NCI-H748 treated with DMSO at 0.1 percent for 48 hours (cell line): ENCODE measurements around the gene SORT1.
"Not testable (repeated sequence)": the region's sequence is repeated elsewhere in the genome, so short reads cannot be mapped to it uniquely, and the experiment has no call there.

Source experiments
- DNase-seq: peaks from one replicate; lab custom pipeline; 2025; lab: John Stamatoyannopoulos, UW

SORT1 gene

GRCh38 chr1:109396871-109397580 is 692 bp downstream of the SORT1 start:
- DNase-seq, result no peak

DNA sequence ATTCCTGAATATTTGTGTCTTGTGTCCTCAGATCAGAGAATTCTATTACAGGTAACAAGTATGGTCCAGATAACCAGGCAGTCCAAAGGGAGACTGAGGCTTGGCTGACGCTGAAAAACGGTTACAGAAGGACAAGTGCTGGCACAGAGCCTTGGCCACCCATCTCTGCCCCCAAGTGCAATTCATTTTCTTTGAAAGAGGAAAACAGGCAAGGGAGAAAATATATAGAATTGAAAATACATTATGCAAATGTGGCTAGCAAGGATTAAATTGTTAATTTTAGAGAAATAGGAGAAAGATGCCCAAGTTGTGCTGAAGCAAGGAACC is 1.2 kb downstream of the SORT1 start:
- DNase-seq, result no peak

DNA sequence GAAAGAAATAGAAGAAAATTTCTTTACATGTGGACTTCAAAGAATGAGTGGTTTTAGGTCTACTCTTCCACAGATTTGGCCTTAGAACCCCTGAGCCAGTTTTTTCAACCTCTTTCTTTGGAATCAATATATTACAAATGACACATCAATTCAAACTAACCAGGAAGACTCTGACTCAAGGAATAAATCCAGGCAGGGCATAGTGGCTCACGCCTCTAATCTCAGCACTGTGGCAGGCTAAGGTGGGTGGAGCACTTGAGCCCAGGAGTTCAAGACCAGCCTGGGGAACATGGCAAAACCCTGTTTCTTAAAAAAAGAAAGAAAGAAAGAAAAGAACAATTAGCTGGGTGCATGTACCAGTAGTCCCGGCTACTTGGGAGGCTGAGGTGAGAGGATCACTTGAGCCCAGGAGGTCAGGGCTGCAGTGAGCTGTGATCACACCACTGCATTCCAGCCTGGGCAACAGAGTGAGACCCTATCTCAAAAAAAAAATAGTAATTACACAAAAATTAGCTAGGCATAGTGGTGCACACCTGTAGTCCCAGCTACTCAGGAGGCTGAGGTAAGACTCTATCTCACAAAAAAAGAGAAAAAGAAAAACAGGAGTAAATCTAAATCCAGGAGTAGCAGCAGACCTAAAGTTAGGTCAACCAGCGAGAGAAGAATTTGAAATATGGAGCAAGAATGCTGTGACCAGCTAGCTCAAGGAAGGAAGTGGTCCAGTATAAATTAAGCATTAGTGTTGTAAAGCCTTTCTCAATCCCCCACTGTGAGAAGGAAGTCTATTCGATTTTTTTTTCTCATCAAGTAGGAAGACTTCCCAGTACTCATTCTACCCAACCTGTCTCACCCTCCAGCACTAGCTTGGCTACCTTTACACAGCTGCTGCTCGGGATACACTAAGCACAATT is 1.9 kb downstream of the SORT1 start:
- no peak for DNase-seq

- DNase-seq, result not testable (repeated sequence)
These were observed 2.5 kb downstream of the SORT1 start for GRCh38 chr1:109395282-109395599.

- no peak for DNase-seq
These were observed 3.0 kb downstream of the SORT1 start for GRCh38 chr1:109394591-109395281.

- DNase-seq, result no peak
These were observed 4.0 kb downstream of the SORT1 start for GRCh38 chr1:109393617-109394233.

- DNase-seq, result no peak
These were observed 4.7 kb downstream of the SORT1 start for GRCh38 chr1:109392788-109393616.

DNA sequence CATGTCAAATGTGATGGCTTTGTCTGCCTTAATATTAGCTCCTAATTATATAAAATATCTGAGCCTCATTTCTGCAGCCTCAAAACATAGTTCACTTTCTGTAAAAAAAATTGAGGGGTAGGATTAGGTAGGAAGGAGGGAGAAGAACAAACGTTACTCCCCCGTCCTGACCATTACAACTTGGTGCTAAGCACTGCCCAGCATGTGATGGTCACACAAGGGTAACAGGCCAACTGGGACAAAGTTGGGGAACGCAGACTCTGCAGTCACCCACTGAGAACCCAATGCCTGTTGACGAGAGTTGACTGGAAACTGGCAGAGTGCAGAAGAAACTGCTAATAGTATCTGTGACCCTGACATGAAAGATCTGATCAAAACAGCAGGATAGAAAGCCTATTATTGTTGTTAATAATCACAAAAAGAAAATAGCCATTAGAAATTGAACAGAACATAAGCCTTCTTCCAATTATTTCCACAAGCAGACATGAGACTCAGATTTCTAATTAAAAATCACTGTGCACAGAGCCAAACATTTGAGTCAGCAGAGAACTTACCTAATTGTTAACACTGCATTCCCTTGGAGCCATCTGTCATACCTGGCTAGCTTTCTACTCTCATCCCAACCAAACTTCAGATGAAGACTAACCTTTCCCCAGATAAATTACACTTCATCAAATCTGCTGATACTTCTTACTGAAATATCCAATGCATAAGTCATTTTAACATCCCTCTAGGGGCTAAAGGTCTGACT is 5.5 kb downstream of the SORT1 start:
- DNase-seq, result no peak

DNA sequence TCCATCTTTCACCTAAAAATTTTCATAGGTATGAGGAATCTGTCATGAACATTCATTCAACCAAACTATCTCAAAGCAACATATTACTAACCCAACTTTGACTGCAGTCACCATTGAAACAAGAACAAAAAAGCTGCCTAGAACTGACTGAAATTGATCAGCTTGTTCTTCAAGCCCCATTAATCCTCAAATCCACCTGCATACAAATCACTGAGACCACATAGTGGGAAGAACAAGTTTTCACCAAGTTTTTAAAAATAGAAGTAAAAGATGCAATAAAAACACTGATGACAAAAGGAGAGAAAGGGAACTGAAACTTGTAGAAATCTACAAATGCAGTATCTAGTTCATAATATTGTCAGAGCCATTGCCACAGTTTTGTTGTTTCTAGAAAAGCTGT is 6.1 kb downstream of the SORT1 start:
- no peak for DNase-seq

DNA sequence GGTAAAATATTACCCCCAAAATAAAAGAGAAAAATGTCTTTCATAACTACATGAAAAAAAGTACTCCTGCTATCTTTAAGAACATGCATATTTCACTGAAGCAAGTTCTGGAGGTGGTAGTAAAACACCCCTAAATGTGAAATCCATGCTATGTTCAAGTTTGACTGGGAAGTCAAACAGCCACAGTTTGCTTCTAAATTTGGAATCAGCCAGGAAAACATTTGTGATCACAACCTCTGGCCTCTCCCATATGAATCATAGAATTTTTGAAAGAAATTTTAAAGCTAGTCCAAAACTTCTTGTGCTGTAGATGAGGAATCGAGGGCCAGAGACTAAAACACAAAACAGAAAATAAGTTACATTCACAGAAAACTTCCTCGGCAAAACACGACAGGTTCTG is 6.6 kb downstream of the SORT1 start:
- no peak for DNase-seq

GRCh38 chr1:109389638-109390341 is 7.9 kb downstream of the SORT1 start:
- no peak for DNase-seq

GRCh38 chr1:109388884-109389637 is 8.7 kb downstream of the SORT1 start:
- no peak for DNase-seq

GRCh38 chr1:109388208-109388711 is 9.5 kb downstream of the SORT1 start:
- no peak for DNase-seq

DNA sequence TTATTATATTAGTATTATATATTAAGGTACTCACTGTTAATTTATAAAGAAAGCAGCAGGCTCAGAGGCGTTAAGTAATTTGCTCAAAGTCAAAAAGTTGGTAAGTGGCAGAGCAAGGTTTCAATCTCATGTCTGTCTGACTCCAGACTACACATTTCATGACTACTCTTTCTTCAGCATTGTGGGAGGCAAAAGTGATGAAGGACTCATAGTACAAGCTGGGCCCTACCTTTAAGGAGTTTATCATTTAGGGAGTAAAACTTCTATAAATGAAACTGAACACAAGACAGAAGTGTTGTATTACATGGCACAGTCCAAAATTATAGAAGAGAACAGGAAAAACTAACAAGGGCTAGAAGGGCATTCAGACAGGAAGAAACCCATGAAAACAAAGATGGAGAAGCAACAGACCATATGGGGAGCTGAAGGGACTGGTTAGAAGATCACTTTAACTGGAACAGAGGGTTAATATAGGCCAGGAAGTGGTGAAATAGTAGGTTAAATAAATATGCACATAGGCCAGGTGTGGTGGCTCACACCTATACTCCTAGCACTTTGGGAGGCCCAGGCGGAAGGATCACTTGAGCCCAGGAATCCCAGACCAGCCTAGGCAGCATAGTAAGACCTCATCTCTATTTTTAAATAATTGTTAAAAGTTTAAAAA is 11.5 kb downstream of the SORT1 start:
- DNase-seq, result no peak

- no peak for DNase-seq
These were observed 12.3 kb downstream of the SORT1 start for GRCh38 chr1:109385417-109385816.

GRCh38 chr1:109383854-109384253 is 13.9 kb downstream of the SORT1 start:
- DNase-seq, result no peak

DNA sequence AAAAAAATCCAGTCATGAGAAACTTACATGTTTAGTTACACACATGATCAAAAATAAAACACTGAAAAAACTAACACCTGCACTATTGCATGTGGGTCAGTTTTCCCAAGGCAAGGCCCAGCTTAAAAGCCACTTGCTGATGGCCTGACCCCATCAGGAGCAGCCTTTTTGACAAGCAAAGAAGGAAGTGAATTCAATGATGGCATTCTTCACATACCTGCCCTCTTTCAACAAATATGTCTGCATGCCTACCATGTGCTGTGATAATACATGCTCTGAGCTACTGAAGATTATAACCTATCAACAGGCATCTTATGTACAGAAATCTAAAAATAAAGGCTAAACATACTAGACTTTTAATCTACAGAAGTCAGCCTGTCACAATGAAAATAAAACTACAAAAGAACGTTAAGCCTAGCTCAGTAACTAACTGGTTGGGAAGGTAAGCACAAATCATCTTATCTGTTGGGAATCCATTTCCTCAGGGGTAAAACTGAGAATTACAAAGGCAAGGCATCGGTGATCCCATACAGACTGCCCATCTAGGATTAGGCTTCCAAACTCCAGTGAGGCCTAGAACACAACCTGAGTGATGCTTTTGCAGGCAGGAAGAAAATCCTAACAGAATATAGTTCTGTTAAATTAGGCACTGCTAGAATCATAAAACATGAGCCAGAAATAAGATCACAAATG is 14.5 kb downstream of the SORT1 start:
- no peak for DNase-seq

- DNase-seq, result no peak
These were observed 16.1 kb downstream of the SORT1 start for GRCh38 chr1:109381573-109381972.
